Keratinocyte (primary cell): Measurements from ENCODE around the gene GARIN1A. TPM values are rescaled to one million over a fixed set of nuclear protein-coding genes. Genes with fewer than 3 reads are reported as not detected.

ENCODE experiments used
- DNase-seq: peaks from one replicate; pipeline ENCODE4 v3.0.0-alpha.2; 2011; ENCODE audit warnings: low read depth, missing footprints, low spot score
- FAIRE-seq: peaks from 2 replicates; lab custom pipeline; 2011; peaks lifted over from hg19 to GRCh38; lab: Jason Lieb, UNC
- H2AFZ ChIP-seq: 2 replicates; pipeline ENCODE4 v1.6.0; 2012; ENCODE audit warnings: low read length, control low read depth, inconsistent platforms; ENCODE audit not compliant: control insufficient read depth
- H3K27ac ChIP-seq: 2 replicates; pipeline ENCODE4 v1.5.1; 2011; ENCODE audit warnings: low read length; ENCODE audit not compliant: control insufficient read depth, insufficient read depth
- H3K27me3 ChIP-seq: 3 replicates; pipeline ENCODE4 v1.6.0; 2011; ENCODE audit warnings: low read length; ENCODE audit not compliant: control insufficient read depth, insufficient read depth; ENCODE audit errors: extremely low read depth
- H3K36me3 ChIP-seq, 2 experiments: 2 replicates in 1 of 2; 3 replicates in 1 of 2; pipeline ENCODE4 v1.5.1; 2011; ENCODE audit warnings: low read length in 2 of 2, mild to moderate bottlenecking in 1 of 2; ENCODE audit not compliant: control insufficient read depth in 2 of 2, insufficient read depth in 2 of 2; ENCODE audit errors: extremely low read depth in 1 of 2
- H3K4me1 ChIP-seq: 3 replicates; pipeline ENCODE4 v1.5.1; 2011; ENCODE audit warnings: low read length; ENCODE audit not compliant: control insufficient read depth, insufficient read depth; ENCODE audit errors: extremely low read depth
- H3K4me2 ChIP-seq: 3 replicates; pipeline ENCODE4 v1.6.0; 2011; ENCODE audit warnings: low read depth, low read length; ENCODE audit not compliant: control insufficient read depth, insufficient read depth; ENCODE audit errors: extremely low read depth
- H3K4me3 ChIP-seq, 3 experiments: fragments of 200-600 bp in 1 of 3; sonication (generic) in 1 of 3; 2 replicates in 2 of 3; 3 replicates in 1 of 3; pipeline ENCODE4 v1.5.1; 2011 to 2016; ENCODE audit warnings: low read length in 3 of 3, mild to moderate bottlenecking in 3 of 3, control low read depth in 2 of 3, inconsistent platforms in 1 of 3, low read depth in 1 of 3, mixed read lengths in 1 of 3, mixed run types in 1 of 3, moderate library complexity in 1 of 3; ENCODE audit not compliant: control insufficient read depth in 2 of 3, insufficient read depth in 2 of 3; ENCODE audit errors: extremely low read depth in 1 of 3
- H3K79me2 ChIP-seq: 2 replicates; pipeline ENCODE4 v1.6.0; 2012; ENCODE audit warnings: low read length; ENCODE audit not compliant: control insufficient read depth, insufficient read depth
- H3K9ac ChIP-seq: 3 replicates; pipeline ENCODE4 v1.6.0; 2011; ENCODE audit warnings: low read length; ENCODE audit not compliant: control insufficient read depth, insufficient read depth; ENCODE audit errors: extremely low read depth
- H3K9me1 ChIP-seq: 3 replicates; pipeline ENCODE4 v1.6.0; 2011; ENCODE audit warnings: low read length; ENCODE audit not compliant: control insufficient read depth, insufficient read depth; ENCODE audit errors: extremely low read depth
- H3K9me3 ChIP-seq: 2 replicates; pipeline ENCODE4 v1.5.1; 2012; ENCODE audit warnings: low read depth, low read length; ENCODE audit not compliant: control insufficient read depth
- H4K20me1 ChIP-seq: 3 replicates; pipeline ENCODE4 v1.6.0; 2011; ENCODE audit warnings: low read length; ENCODE audit not compliant: control insufficient read depth, insufficient read depth; ENCODE audit errors: extremely low read depth
- CTCF ChIP-seq, 3 experiments: IDR thresholded peaks in 1 of 3; conservative IDR thresholded peaks in 1 of 3; optimal IDR thresholded peaks in 1 of 3; 2 replicates in 2 of 3; 3 replicates in 1 of 3; pipeline versions ENCODE3 to v1.5.1; 2011; ENCODE audit warnings: low read length in 3 of 3, mild to moderate bottlenecking in 3 of 3, moderate library complexity in 2 of 3, control low read depth in 1 of 3, inconsistent platforms in 1 of 3; ENCODE audit not compliant: insufficient read depth in 2 of 3; ENCODE audit errors: extremely low read depth in 1 of 3
- EZH2 ChIP-seq: IDR thresholded peaks from one replicate; pipeline ENCODE4 v1.6.1; 2012; ENCODE audit warnings: inconsistent platforms, mild to moderate bottlenecking, low read length, moderate library complexity
- dilution Hi-C: fragments of 300-500 bp; cut with MboI; formaldehyde crosslinking; loops from one replicate; pipeline ENCODE4 v1.7.0; 2020; ENCODE audit warnings: low sequenced_read_pairs; ENCODE audit not compliant: extremely low pct_ligation_motif_present
- polyA plus RNA-seq, 5 experiments: library from polyadenylated mRNA; depleted of rRNA in 3 of 5; stranded (reverse) in 3 of 5; stranded (forward) in 1 of 5; unstranded in 1 of 5; fragments of >200 nt; gene quantifications; 1 replicate in 1 of 5; 2 replicates in 3 of 5; 3 replicates in 1 of 5; pipeline versions ENCODE4 v1.2.1 to v1.2.3, GENCODE V29; 2011 to 2012; ENCODE audit warnings: missing spikeins in 2 of 5, low read depth in 1 of 5, low replicate concordance in 1 of 5
- small RNA-seq, 3 experiments: library from RNA; depleted of rRNA; stranded (forward); fragments of <200 nt; gene quantifications; one replicate each; pipeline ENCODE3, GENCODE V24; 2012; ENCODE audit warnings: low read depth in 3 of 3, low replicate concordance in 1 of 3; ENCODE audit not compliant: insufficient read length in 3 of 3

The GARIN1A gene
- polyA plus RNA-seq, 1 donor (not counting 4 experiments of a cell fraction or from before 2014, with no cell fraction given), result 0.69 TPM

GRCh38 chr7:128721376-128721775 lies 49.3 kb downstream of the GARIN1A start:
- DNase-seq, result no peak
- Histone ChIP-seq H3K9me3 (no peaks in the 10 kb centered on the region), H3K9me1 (no peaks in the 10 kb centered on the region), H3K27me3 (no peaks in the 10 kb centered on the region), H3K9ac (no peak overlapping the region), H3K79me2 (no peaks in the 10 kb centered on the region), H3K27ac (no peak overlapping the region), H3K36me3 (no peaks in the 10 kb centered on the region), H3K4me2 (no peak overlapping the region), H2AFZ (no peak overlapping the region), H3K4me3 (no peak overlapping the region), H3K4me1 (no peaks in the 10 kb centered on the region), H4K20me1 (no peaks in the 10 kb centered on the region)
- dilution Hi-C loops, result no loop called here
- FAIRE-seq, result no peak
- TF ChIP-seq EZH2 (no peak), CTCF (optimal IDR thresholded peaks at IDR 0.05 in 1 of 3, IDR thresholded peaks at IDR 0.05 in 1 of 3, conservative IDR thresholded peaks at IDR 0.05 in 1 of 3; ENCODE audit: extremely low read depth in 1 of 3, insufficient read depth in 2 of 3, low read length in 3 of 3) (no peak)

Small RNA genes within 50 kb of the gene (small RNA-seq; reads per million reads assigned to genes)
- gene RNA5SP242, result 0.07 to 6.0 (median 4.0) reads per million in 3 experiments
- gene RNA5SP243, result 0 to 3.7 (median 3.3) reads per million in 3 experiments
- 0 reads per million in 3 experiments for gene RNU6-177P

Other genes starting within 250 kb of the GARIN1A start
- gene HILPDA, start 216.4 kb upstream of the GARIN1A start, polyA plus RNA-seq, result 12.8 to 41.6 TPM (median 17.9 TPM) in 3 replicates
- 20.9 to 30.7 TPM (median 23.7 TPM) in 3 replicates for gene METTL2B, start 195.5 kb upstream of the GARIN1A start, polyA plus RNA-seq
- gene CALU, start 67.1 kb downstream of the GARIN1A start, polyA plus RNA-seq, result 96.0 to 188 TPM (median 155 TPM) in 3 replicates
- gene OPN1SW, start 103.5 kb downstream of the GARIN1A start, polyA plus RNA-seq, result not detected in 3 replicates
- gene CCDC136, start 119.7 kb downstream of the GARIN1A start, polyA plus RNA-seq, result 0.84 to 1.6 TPM (median 1.5 TPM) in 3 replicates
- gene FLNC, start 158.1 kb downstream of the GARIN1A start, polyA plus RNA-seq, result 0.03 to 0.15 TPM (median 0.06 TPM) in 3 replicates
- 263 to 429 TPM (median 268 TPM) in 3 replicates for gene ATP6V1F, start 190.6 kb downstream of the GARIN1A start, polyA plus RNA-seq
- gene KCP, start 238.4 kb downstream of the GARIN1A start, polyA plus RNA-seq, result 0.03 to 0.17 TPM in 2 of 3 replicates, not detected in the other